Measurements from ENCODE around the gene MGLL.

Gene MGLL

DNA sequence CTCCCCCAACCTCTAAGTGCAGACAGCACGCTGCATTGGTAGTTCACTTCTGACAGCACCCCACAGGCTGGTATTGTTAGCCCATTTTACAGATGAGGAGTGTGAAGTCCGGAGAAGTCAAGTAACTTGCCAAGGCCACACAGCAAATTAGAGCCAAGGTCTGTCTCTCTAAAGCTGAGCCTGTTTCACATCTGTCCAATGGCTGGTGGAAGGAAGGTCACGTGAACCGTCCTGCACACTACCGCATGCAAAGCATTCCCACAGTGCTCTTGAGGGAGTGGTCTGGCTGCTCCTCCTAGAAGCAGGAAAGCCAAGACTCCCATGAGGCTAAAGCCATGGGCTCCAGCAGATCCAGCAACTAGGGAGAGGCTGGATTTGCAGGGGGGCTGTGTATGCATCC, 50.0 kb downstream of the MGLL start:
- no peak for DNase-seq (ENCODE audit: low read depth)

DNA sequence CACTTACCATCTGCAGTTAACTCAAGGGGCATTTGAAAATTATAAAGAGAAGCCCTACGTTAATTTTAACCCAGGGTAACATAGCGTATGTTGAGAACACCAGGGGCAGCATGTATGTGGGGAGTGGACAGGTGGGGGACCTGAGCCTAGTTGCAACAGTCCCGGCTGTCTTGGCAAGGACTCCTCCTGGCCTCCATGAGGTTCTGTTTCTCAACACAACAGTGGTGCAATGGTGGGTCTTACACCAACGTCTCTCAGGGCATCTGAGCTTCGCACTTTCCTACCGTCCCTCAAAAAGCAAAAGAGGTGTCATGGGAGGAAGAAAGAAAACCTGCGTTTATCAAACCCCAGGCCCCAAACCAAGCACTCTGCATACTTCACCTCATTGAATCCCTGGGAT, 50.6 kb downstream of the MGLL start:
- no peak for DNase-seq (ENCODE audit: low read depth)

DNA sequence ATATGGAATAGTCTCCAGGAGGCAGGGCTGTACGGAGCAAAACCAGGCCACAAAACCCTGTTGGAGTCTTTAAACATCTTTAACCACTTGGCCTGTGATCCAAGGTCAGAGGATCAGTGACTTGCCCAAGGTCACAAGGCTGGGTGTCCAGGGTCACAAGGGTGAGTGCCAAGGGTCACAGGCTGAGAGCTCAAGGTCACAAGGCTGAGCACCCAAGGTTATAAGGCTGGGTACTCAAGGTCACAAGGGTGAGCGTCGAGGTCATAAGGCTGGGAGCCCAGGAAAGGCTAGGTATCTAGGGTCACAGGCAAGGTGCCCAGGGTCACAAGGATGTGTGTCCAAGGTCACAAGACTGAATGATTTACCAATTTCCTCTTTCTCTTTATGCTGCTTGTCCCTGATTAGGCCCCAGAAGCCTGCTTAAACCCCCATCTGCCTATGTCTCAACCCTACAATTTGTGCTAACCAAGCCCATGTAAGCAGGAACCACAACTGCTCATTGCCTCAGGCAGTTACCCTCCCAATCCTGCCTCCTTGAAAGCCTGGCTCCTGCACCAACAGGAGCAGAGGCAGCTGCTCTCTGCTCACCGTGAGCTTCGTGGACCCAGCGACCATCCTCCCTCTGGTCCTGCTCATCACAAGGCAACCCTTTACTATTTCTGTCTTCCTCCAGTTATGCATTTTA, 51.5 kb downstream of the MGLL start:
- DNase-seq (ENCODE audit: low read depth), result no peak

DNA sequence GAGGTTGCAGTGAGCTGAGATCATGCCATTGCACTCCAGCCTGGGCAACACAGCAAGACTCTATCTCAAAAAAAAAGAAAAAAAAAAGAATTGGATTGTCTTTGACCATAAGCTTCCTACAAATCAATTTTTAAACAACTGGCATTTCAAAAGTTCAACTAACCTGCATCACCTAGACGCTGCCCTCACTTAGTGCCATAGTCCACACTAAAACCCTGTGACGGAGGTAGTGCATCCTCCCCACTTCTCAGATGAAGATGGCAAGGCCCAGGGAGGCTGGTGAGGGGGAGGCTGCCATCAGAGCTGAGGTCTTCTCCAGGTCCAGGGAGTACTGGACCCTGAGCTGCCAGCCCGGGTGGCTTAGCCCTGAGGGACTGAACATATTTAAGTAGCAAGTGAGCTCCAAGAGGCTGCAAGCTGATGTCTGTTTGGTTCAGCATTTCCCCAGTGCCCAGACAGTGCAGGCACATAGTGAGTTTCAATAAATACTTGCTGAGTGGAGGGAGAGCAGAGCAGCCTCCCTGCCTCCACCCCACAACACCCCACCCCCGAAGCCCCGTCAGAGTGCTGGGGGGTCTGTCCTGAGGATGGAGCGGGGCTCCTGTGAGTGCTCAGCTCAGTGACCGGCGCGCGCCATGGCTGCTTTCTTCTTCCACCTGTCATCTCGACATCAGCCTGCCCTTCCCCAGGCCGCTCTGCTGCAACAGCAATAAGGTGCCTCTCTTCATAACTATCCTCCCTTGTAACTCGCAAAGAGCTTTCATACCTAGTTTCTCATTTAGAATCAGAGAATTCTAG, 52.8 kb downstream of the MGLL start:
- no peak for DNase-seq (ENCODE audit: low read depth)

DNA sequence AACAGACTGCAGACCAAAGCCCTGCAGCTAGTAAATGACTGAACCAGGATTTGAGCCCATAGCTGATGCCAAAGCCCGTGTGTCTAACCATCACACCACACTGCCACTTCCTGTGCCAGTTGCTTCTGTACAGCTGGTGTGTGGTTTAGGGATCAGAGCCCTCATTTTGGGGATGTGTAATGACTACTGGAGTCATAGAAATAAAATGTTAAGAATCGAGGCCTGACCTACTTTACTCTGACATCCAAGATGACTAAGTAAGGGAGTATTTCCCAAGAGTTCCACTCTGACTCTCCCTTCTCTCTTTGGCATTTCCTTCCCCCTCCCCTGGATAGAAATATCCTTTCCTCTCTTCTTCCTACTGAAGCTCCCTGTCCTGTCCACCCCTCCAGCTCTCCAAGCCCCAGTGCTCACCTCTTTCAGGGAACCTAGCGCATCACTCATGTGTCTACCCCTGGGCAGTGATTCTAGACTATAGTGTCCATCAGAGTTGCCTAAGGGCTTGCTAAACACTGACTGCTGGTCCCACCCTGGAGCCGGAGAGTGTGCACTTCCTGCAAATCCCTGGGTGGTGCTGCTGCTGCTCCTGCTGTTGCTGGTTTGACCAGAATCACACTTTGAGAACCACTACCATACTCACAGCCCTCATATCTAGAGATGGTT, 53.8 kb downstream of the MGLL start:
- no peak for DNase-seq (ENCODE audit: low read depth)

DNA sequence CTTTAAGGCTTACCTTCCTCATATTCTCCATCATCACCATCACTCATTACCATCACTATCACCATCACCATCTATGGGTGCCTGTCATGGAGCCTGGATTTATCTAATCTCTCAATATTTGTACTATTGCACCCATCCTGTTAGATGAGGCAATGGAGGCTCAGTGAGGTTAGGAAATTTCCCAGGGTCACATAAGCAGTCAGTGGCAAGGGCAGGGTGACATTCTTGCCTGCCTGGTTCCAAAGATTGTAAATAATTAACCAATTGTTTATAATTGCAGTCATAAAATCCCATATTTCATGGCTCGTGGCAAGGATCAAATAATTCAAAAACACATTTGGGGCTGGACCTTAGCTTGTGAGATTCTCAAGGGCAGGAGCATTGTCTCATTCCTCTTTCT, 55.2 kb downstream of the MGLL start:
- no peak for DNase-seq (ENCODE audit: low read depth)

DNA sequence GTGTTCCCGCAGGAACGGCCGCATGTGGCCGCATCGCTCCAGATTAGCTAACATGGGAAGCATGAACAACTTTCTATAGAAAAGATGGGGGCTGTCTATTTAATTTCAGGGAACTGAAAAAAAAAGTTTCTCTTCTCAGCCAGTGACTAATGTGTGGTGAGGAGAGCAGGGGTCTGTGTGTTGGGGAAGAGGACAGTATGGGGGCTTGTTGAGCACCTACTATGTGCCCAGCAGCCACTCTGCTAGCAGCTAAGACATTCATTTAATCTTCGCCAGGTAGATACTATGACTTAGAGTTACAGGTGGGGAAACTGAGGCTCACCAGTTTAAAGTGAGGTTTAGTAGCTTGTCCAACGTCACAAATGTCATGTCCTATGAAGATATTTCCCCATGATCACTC, 56.6 kb downstream of the MGLL start:
- no peak for DNase-seq (ENCODE audit: low read depth)

DNA sequence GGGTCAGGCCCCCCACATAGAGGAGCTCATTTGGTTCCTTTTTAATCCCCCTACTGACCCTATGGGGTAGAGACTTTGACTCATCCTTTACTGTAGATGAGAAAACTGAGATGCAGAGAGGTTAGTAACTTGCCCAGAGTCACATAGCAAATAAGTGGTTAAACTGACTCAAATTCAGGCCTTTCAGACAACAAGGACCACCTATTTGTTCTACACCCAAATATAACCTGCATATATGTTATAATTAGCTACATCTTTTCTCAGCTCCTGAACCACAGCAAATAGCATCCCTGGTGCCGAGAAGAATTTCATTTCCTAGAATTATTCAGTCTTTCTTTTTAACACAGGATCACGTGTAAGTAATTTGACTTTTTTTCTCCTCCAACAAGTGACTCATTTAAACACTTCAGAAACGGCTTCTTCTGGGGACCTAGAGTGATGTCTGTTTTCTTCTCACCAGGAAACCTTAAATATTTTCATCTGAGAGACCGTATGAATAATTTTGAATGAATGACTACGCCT, 57.4 kb downstream of the MGLL start:
- DNase-seq (ENCODE audit: low read depth), result no peak

DNA sequence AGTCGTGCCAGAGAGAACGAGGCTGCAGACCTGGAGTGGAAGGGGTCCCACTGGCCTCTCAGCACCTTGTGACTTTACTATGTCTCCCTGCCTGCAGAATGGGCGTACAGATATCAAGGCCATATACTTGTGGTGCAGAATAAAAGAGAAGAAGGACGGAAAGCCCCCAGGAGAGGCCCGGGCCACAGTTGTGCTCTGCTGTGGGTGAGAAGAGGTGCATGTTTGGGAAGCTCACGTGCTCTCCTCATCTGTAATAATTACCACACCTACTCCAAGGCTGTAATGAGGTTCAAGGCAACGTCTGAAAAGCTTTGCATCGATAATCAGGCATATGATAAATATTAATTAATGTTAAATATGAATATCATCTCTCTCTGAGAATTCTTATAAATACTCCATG, 58.0 kb downstream of the MGLL start:
- DNase-seq (ENCODE audit: low read depth), result no peak

DNA sequence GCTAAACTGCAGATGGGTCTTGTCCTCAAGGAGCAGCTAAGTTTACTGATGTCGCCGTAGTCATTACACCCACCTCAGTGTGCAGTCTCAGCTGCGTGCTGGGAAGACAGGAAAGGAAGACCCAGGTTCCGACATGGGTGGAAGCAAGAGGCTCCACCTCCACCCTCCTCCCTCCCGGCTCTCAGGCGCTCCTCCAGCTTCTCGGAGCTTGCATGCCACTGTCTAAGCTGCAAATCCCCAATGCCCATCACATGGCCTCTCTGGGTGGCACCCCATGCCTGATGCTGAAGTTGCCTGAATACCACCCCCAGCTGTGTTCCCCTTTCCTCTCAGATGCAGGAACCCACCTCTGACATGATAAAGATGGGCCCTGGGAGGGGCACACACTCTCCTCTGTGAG, 58.5 kb downstream of the MGLL start:
- no peak for DNase-seq (ENCODE audit: low read depth)

DNA sequence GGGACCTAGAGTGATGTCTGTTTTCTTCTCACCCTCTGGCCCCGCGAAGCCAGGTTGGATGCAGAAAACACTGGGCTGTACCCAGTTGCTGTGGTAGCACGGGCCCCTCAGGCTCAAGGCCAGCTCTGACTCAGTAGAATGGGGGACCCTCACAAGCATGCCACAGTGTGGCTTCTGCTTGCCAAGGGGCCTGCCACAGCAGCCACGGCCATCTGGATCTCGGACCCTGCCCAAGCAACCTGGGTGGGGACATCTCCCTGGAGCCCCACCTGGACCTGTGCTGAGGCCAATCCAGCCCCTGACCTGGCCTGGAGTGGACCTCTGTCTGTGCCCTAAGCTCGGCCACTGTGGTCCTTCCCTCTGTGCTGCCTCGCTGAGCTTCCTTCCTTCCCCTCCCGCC, 59.0 kb downstream of the MGLL start:
- DNase-seq (ENCODE audit: low read depth), result no peak

DNA sequence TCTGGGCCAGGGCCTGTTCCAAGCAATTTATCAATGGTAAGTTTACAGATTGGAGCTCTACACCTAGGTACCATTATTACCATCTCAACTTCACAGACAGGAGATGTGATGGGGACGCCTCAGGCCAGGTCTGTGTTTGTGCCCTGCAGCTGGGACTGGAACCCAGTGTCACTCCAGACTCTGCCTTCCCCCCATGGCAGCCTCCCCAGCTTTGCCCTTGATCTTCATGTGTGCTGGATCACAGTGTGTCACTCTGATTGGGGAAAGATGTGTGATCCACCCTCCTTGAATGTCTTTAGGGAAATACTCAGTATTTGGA, 59.6 kb downstream of the MGLL start:
- DNase-seq (ENCODE audit: low read depth), result no peak

DNA sequence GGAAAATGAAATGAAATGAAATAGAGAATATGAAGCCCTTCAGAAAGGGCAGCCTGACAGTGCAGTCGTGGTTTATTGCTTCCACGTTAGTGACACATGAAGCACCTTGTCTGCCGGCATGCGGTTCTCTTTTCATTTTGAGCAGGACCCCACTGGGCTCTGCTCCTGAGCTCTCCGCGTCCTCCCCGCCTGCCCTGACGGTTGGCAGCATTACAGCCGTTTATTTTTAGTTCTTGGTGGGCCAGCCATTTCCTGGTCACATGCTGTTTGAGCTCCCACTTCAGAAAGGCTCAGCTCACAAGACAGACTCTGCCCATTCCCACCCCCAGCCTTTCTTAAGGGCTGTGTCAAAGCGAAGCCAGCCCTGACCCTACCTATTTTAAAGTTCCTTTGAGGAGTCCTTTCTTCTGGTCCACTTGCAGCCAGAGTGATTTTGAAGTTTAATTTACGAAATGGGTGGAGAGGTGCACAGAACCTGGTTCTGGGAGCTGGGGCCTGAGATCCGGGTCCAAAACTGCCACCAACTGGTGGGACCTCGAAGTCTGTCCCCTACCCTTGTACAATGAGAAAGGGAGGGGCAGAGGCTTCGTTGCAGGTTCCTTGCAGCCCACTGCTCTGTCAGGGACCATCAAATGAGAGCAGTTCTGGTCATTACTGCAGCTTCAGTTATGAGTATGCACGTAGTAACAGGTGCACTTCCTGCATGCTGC, 60.1 kb downstream of the MGLL start:
- no peak for DNase-seq (ENCODE audit: low read depth)

DNA sequence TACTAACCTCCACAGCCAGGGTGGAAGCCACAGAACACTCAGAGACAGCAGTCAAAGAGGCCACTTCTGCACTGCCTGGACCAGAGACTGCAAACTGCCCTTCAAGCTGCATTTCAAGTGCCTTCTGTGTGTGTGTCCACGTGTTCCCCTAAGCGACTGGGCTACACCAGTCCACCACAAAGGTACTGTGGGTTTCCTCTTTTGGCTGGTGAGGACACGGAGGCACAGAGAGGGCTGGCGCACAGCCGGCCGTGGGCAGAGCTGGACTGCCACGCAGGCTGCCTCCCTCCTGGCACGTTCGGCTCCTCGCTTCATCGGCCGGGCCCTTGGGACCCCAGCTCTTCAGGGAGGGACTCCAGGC, 60.9 kb downstream of the MGLL start:
- no peak for DNase-seq (ENCODE audit: low read depth)

DNA sequence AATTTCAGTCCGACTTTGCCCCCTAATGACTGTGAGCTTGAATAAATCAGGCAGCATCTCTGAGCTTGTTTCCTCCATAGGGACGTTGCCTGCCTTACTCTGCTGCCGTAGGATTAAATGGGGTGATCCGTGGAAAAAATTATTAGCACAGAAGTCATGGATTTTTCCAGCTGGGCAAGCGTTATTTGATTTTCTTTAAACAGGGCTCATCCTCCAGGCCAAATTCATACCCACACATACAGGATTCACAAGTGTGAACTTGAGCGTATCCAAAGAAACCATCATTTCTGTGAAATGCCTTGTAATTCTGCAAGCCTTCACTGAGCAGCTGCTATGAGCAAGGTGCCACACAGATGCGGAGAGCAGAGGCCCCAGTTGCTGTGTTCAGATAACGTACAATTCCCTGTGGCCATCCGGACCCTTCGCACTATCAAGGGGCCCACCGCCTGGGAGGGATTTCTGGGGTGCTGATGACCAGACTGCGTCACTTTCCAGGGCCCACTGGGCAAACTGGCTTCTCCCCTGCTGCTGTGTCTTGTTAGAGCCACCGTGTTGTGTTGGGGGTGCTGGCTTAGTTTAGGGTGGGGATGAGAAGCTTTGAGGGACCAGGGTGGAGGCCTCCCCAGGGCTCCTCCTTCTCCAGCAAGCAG, 61.4 kb downstream of the MGLL start:
- no peak for DNase-seq (ENCODE audit: low read depth)

DNA sequence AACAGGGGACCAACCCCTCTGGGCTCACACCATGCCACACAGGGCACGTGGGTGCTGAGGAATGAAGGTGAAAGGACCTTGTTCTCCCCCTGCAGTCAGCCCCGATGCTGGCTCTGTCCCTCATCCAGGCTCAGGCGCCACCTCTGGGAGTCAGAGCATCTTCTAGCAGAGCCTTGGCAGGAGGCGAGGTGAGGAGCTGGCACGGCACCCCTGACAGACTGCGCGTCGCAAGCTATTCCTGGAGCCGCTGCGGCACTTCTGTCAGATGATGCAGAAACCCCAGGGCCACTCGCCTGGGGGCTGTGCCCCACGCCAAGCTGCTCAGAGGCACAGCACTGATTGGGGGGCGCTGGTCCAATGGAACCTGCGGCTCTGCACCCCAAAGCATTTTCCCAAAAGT, 62.0 kb downstream of the MGLL start:
- no peak for DNase-seq (ENCODE audit: low read depth)

DNA sequence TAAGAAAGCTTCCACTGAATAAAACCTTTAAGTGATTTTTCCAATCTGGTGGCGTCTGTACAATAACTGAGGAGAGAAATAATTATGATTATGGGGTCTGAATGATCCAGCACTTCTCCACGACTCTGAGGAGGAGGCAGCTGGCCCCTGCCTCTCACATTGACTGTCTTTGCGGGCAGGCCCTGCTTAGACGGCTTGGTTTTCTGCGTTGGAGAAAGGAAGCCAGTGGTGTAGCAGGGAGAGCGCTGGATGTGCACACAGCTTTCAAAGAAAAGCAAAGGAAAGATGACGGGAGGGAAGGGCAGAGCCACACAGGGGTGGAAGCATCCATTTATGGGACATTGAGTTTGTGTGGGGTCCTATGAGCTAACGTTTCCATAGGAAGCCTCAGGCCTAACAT, 62.5 kb downstream of the MGLL start:
- DNase-seq (ENCODE audit: low read depth), result no peak

DNA sequence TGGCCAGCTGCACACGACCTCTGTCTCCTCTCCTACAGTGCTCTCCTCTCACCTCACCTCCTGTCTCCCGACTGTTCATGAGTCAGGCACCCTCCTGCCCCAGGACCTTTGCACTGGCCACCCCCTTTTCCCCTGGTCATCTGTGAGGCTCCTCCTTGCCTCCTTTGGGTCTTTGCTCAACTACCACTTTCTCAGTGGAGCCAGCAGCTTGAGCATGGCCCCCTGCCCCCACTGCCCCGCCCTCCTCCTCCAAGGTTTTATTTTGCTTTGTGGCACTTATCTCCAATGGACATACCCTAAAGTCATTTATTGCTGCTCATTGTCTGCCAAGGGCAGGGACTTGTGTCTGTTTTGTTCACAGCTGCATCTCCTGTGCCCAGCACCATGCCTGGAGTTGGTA, 64.3 kb downstream of the MGLL start:
- DNase-seq (ENCODE audit: low read depth), result no peak

DNA sequence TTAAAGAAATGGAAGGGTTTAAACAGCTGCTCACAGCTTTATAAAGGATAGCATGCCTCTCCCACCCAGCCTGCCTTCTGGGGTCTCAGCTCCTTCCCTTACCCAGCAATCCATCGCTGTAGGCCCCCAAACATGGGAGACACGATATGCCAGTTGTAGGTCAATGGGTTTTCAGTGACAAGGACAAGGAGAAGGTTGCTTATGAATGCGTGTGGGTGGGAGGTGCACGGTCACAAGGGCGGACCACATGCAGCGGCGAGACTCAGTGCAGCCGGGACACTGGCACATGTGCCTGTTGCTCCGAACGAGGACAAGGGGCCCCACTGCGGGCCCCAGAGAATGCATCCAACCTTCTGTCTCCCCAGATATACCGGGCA, 67.0 kb downstream of the MGLL start:
- no peak for DNase-seq (ENCODE audit: low read depth)

DNA sequence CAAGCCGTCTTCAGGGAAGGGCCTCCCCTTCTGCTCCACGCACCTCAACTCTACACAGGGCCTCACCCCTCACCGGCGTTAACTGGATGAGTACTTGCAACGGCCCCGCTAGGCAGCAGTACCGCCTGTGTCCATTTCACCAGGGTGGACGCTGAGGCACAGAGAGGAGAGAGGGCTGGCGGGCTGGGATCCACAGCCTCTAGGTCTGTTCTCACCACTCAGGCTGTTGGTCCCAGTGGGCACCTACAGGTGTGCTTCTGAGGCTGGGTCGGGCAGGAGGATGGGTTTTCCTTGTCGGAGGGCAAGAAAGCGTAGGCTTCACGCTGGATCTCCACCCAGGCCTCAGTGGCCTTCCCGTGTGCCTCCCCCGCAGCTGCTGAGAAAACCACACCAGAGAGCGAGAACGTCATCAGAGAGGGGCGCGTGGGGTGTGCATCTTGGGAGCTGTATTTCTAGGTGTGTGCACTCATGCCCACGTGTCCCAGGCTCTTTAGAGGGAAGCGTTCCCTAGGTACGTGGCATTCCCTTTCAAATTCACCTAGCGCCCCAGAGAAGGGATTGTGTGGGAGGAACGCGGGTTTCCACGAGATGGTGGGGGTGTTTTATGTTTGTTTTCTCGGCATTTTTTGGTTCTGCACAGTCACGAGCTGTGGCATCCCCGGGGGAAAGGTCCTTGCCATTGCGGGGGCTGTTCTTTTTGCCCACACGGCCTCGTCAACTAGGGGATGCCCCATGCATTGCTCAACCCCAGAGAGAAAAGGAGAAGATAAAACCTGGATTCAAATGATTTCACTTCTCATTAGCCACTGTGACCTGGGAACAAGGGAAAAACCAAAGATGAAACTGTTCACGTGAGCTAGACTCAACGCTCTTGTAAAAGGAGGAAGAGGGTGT, 67.7 kb downstream of the MGLL start:
- DNase-seq (ENCODE audit: low read depth), result peak; percentile 25

DNA sequence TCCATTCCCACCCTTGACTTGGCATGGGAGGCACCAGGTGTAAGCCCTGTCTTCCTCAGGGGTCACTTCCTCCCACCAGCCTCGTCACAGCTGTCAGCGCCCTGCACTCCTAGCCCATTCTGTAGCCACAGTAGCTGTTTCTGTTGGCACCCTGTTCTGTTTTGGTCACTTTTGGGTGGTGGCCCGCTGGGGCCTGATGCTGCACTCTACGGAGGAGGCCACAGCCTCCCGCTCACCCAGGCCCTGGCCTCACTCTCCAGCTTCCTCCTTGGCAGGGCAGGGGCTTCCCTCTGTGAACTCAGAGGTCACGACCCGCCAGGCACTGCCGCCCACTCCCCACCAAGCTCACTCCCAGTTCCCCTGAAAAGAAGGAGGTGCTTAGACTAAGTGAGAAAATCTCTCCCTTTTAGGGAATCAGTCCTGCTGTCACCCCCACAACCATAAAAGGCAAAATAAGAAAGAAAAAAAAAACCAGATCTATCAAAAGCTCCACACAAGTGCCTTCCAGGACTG, 68.4 kb downstream of the MGLL start:
- no peak for DNase-seq (ENCODE audit: low read depth)

All from stimulated activated CD8-positive, alpha-beta memory T cell treated with anti-CD3 and anti-CD28 coated beads, Interleukin-12 subunit alpha, Interleukin-12 subunit beta, amount 100 ng/mL, for 4 hours (primary cell).